ENCODE data around the gene EPB41L4A.

EPB41L4A gene

DNA sequence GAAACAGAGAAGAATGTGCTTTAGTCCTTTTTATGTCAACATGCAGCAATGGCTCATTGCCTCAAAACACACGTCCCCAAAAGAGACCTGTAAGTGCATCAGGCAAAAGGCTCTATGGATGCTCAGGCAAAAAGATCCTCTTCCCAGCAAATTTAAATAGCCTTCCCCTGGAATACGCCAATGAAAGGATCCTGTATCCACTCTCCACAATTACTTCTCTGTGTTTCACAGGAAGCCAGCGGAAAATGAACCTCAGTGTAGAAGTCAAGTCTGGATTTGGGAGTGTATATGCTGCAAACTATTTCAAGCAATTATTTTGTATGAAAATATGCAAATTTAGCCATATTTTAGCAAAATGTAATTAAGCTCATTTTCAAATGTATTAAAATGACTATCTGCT, 217.9 kb downstream of the EPB41L4A start:
- DNase-seq, result no peak

DNA sequence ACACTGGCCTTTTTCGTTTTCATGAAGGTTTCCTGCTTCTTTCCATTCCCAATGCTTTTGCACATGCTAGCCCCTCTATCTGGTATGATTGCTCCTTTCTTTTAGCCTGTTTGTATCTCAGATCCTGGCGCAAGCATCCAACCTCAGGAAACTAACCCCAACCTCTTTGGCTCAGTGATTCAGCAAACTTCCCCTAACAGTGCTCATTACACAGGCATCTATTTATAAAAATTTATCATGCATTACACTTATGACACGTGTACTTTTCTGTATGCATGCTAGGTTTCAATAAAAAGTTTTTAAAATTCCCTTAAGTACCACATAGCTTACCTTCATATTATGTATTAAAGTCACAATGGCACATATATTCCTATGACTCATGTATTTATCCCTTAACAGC, 218.9 kb downstream of the EPB41L4A start:
- DNase-seq, result no peak

DNA sequence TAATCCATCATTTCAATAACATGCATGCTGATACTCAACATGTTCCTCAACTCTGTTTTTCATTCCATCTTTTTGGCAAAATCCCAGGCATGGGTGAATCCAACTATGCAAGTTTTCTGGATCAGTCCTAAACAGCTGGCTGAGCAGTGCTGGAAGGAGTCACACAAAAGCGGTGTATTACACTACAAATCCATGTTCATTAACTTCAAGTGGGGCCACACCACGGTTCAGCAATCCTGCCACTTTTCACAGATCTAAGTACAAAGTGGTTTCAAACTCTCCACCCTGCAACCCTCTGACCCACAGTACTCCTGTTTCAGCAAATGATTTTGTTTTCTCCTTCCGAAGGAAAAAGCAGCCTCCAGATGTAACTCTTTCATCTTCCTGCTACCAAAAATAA, 222.5 kb downstream of the EPB41L4A start:
- no peak for DNase-seq

DNA sequence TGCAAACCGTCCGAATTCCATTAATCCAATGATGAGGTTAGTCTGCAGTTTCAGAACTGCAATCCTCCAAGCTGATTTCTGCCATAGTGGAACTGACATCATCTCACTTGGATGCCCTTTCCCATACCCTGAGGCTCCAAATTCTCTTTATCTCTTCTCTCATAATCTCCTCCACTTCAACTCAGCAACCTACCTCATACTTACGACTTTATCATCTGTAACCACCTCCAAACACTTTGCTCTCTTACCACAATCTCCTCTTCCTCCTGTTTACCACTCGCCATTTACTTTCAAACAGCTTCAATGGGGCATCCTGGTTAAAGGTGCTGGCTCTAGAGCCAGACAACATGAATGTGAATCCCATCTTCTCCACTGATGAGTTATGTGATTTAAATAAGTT, 223.2 kb downstream of the EPB41L4A start:
- no peak for DNase-seq

DNA sequence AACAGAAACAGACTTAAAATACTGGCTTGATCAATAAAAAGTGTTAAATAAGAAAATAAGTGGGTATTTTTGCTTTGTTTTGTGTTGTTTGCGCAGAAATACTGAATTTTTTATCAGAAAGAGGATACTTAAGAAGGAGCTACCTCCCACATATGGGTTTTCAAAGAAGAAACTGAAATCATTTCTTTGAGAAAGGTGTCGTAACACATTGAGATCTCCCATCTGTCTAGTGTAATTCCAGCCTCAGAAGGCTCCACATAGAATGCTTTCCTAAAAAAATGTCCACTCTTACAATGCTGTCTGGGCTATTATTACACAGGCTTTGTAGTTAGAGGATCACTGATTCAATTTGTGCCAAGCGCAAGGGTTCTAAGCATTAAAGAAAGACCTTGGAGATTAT, 226.2 kb downstream of the EPB41L4A start:
- DNase-seq, result no peak

DNA sequence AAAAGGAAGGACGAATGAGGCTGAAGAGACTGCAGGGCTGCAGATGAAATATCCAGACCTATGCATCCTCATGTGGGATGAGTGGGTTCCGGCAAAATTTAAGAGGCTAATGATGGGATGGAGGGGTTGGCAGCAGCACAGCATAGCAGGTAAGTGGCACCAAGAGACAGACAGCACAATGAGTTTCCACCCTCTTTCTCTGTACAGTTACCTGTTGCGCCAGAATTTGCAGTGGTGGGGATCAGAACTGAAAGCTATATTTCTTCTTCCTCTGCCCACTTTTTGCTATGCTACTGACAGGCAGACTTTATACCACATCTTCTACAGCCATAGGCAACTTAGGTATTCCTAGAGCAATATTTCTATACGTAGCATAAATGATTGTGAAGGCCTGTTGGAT, 227.0 kb downstream of the EPB41L4A start:
- no peak for DNase-seq

DNA sequence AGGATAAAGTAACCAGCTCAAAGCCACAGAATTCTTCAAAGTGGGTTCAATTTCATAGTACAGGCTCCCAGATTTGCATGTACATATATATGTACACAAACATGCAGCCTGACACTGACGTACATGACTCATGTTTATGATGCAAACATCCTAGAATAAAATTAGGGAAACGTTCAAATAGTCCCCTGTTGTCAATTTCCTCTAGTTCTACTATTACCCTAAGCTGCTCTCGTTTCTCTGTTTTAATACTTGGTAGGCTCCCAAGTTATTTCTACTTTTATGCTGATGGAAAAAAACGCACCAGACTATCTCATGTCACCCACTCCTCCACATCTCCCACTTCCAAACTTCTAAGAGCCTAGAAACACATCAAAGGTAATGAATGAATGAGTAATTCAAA, 229.7 kb downstream of the EPB41L4A start:
- no peak for DNase-seq

DNA sequence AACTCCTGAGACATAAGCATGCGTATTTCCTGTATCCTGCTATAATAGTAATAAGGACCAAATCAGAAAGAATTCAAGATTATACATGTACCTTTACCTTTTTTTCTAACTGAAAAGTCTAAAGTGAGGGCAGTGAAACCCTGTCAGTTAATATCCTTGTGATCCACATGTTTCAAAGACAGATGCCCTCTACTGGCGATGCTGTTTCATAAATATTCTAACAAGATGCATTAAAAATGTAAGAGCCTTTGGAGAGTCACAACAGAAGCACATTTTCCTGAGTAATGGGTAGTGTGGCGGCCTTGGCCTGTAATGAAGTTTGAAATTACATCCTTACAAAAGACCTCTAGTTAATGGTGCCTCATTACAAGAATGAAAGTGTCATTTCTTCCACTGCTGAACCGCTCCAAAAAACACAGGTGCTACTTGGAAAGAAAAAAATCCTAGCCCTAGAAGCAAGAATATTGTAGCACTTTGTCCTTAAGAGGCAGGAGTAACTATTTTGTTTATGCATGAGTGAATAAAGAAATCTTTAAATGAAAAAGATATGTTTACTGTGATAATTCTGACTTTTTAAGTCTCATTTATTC, 232.6 kb downstream of the EPB41L4A start:
- peak; percentile 7 for DNase-seq

DNA sequence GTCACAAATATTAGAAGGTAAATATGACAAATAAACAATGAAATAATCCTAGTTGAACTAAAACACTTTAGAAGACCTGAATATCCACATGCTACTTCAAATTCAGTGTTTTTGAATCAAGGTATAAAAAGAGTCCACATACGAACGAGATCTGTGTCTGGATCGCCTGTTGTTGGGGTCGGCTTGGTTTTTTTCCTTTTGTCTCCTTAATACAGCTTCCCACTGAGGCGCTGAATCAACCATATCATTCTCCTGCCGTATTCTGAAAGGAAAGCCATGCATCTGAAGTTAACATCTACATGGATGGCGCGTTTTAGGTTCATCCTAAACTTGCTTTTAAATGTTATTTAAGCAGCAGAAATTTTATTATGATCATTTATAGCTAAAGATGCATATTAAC, 235.2 kb downstream of the EPB41L4A start:
- no peak for DNase-seq

DNA sequence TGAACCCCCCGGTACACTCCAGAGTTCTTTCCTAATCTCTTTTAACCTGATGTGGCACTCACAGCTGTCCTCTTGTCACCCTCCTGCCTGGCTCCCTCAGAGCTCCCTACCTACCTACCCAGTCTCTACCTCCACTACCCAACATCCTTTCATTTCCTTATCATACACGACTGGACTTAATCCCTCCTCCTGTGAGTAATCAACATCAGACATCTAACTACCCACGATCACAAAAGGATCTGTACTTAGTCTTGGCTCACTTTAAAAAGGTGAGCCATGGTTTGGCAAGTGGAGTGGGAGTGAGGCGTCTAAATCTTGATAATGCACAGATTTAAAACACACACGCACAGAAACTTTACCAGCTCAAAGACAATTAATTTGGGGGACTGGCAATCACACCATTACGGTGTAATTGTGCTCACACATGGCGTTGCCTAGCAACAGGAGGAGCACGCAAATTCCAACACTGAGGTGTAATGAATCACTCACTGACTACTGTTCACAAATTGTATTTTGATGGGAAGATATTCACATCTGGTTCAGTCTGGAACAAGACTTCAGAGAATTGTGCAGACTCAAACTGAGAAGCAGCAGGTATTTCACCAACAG, 235.9 kb downstream of the EPB41L4A start:
- DNase-seq, result peak; percentile 34

DNA sequence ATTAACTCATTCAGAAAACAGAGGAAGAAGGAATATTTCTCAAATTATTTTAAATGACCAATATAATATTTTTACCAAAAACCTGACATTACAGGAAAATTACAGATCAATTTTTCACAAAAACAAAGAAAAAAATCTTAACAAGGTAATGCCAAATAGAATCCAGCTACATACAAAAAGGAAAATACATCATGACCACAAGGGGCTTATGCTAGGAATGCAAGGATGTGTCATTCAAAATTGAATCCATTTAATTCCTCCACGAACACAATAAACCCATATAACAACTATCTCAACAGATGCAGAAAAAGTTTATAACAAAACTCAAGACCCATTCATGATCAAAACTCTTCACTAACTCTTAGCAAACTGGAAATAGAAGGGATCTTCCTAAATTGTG, 239.8 kb downstream of the EPB41L4A start:
- DNase-seq, result no peak

DNA sequence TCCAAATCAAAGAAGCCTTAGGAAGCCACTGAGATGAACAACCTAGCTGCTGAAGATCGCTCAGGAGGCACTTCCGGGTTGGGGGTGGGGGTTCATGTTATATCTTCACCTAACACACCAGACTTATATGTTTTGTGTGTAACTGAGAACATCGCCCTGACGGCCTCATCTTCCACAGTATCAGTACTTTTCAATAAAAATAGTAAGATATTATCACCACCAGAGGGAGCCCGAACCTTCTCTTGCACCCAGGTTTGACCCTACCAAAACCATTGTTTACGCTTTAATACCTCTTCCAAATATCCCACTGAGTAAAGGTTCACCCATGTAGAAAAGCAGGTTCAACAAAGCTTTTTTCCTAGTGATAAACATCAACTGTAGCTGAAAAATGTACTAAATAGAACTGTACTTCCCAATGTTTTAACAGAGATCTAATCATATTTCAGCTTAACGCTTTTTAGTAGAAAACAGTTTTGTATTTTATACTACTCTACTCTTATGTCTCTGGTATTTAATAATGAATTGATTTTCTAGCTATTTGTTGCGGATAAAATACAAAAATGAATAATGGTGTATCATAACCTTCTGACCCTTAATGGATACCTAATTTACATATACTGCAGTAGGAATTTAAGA, 244.0 kb downstream of the EPB41L4A start:
- DNase-seq, result peak; percentile 69

DNA sequence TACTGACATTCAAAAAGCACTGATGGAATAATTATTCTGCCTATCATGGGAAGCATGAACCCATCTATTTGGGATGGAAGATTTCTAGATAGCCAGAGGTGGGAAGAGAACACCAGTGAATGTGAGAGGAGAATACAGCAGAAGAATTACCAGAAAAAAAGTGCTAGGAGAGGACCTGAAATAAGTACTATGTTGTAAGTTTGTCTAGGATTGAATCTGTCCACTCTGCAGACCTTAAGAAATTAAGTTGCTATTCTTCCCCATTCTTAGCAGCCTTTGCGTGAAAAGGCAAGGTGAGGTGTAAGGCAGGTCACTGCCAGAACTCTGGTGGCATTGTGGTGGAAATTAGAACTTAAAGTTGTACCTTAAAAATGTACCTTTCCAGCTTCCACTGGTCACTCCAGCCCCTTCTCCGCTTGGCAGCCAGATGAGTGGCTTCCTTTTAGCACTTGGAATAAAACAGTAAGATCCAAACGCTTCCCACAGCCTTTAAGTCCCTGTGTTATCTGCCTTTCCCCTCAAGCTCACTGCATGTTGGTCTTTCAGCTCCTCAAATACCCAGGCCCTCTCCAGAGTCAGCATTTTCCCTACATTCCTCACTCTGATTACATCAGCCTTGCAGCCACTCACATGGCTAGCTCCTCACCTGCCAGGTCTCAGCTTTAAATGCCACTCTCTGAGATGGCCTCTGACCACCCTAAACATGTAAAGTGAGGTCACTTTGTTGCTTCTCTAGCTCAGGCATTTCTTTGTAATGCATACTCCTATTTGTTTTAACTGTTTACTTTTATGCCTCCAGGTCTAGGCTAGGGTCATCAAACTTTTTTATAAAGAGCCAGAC, 253.0 kb downstream of the EPB41L4A start:
- no peak for DNase-seq

DNA sequence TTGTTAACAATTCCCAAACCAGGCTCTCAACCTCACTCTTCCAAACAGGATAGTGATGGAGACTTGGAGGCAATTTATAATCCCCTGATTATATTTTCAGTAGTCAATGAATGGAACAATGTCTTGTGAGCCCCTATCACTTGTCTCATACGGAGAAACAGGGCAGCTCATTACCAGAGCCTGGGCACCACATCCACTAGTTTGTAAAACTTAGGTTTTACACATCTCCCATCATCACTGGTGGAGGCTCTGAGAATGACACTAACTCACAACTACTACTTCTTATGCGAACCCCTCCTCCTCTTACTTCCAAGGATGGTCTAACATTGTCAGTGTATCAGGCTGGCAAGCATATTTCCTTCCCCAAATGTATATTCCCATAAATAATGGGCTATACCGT, 253.7 kb downstream of the EPB41L4A start:
- no peak for DNase-seq

DNA sequence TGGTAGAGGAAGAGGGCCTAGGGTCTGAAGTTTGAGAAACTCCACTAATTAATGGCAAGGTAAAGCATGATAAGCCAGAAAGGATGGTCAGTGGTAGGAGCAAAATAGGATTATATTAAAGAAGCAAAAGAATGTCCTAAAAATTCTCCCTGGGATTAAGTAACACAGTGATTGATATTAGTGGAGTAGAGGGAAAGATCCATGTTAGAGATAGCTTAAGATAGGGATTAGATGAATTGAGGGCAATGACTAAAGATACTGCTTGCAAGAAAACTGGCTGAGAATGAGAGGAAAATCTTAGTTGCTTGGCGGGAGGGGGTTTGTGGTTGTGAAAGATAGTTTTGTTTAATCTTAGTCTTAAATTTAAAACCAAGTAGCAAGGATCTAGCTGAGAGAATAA, 255.6 kb downstream of the EPB41L4A start:
- DNase-seq, result no peak

DNA sequence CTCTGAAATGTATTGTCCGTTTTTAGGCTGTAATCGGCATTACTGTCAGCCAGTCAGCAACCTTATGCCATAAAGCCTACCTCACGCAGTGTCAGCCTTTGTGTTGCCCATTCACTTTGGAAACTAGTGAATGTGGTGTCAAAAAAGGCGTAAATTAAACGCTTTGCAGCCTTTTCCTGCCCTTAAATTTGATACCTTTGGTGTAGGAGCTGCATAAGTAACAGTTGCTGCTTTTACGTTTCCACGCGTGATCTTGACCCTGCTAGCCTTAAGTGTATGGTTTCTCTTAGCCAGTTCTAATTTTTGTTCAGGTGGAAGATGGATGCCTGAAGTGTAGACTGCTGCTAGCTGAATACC, 257.7 kb downstream of the EPB41L4A start:
- DNase-seq, result no peak

DNA sequence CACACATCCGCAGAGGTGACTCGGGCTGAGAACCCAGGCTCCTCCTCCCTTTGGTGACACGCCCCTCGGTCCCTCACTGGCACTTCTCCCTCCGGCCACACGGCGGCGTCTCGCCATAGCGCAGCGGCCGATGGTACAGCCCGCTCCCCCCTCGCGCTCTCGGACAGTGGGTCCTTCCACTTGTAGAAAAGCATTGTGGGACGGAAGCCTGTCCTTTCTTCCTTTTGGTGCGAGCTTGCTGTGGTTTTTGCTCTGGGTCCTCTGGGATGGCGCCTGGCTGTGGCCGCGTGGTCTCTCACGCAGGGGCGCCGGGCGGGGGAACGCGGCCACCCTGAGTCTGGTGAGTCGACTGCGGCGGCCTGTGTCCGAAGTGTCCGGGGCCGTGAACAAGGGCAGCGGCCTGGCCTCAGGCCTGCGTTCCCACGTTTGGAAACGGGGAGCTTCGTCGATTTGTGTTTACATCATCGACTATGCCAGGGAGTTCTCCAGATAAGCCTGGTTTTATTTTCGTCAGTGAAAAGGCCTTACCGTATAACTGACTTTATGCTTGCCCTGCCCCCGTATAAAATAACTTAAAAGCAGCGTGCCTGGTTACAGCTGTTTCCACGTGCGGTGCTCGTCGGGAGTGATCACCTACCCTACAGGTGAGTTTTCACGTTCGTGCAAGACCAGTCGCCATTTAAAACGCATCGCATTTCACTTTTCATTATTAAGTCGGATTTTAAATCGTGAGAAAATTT, 258.3 kb downstream of the EPB41L4A start:
- DNase-seq, result peak; percentile 80

DNA sequence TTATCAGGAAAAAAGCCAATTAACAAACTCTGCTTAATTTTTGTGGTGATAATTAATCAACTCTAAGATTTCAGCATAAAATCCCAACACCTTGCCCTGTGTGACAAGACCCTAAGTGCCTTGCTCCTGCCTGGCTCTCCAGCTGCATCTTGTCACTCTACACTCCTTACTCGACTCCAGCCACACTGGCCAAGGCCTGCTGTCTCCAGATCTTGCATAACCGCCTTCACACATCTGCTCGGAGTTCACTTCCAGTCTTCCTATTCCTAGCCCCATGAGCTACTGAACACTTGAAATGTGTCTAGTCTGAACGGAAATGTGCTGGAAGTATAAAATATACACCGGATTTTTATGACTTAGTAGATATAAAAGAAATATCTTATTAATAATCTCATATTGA, 259.6 kb downstream of the EPB41L4A start:
- no peak for DNase-seq

DNA sequence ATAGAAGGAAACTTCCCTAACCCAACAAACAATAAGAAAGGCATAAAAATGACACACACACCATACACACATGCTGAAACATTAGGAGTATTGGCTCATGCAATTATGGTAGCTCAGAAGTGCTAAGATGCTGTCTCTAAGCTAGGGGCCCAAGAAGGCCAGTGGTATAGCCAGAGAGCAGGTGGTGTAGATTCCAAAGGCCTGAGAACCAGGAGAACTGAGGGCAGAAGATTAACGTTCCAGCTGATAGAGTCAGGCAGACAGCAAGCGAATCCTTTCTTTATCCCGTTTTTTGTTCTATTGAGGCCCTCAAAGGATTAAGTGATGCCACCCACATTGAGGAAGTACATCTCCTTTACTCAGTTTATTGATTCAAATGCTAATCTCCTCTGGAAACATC, 262.9 kb downstream of the EPB41L4A start:
- no peak for DNase-seq

DNA sequence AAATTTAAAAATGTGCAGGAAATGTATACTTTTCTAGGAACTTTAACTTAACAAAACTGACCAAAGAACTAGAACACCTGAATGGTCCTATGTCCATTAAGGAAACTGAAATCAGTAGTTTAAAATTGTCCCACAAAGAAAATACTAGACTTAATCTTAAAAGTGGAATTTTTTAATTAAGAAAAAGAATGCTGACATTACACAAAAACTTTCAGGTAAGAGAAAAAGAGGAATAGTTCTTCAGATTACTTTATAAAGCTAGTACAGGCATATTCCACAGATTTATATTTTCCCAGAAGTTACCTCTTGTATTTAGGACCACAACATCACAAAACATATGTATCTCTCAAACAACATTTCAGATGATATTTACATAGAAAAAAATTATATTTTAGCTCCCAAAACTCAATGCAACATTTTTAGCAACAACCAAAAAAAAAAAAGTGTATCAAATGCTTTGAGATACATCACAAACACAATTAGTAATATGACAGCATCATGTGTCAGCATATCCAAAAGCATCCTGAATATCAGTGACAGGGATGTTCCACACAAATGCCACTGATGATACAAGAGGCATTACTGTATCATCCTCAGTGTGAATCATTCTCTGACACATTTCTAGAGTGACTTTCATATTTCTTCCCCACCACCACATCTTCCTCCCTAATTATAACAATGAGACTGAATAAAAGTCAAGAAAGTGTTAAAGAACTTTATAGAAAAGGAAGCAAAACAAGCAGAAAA, 264.0 kb downstream of the EPB41L4A start:
- no peak for DNase-seq

DNA sequence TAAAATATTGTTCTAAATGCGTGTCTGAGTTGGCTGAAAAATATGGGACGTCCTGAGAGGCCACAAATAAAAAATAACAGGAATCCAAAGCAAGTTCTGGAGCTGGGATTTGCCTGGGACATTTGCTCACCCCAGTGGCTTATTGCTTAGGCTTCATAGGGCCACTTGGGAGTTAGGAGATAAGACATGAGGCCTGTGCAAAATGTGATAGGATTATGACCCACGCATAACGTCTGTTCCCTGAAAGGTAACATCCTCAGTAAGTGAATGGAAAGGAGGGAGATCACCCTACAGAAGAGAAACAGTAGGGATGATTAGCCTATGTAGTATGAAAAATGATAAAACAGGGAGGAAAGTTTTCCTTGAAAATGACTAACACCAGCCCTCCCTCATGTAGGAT, 269.4 kb downstream of the EPB41L4A start:
- no peak for DNase-seq
